AG09309 (cell line): ENCODE measurements around the gene MILR1.

Experiments used
- DNase-seq: peaks from one replicate; pipeline ENCODE4 v3.0.0-alpha.2; 2010; ENCODE audit warnings: low read depth
- H3K4me3 ChIP-seq: 2 replicates; pipeline ENCODE4 v1.5.1; 2011; ENCODE audit warnings: mild to moderate bottlenecking, low read depth, low read length, moderate library complexity; ENCODE audit not compliant: control insufficient read depth
- CTCF ChIP-seq: IDR thresholded peaks from 2 replicates; pipeline ENCODE4 v1.5.1; 2011; ENCODE audit warnings: mild to moderate bottlenecking, low read depth, low read length, inconsistent platforms; ENCODE audit not compliant: insufficient read depth, control insufficient read depth; ENCODE audit errors: missing control alignments

The MILR1 gene

GRCh38 chr17:64442541-64442971, 6.4 kb upstream of the MILR1 start:
- H3K4me3 ChIP-seq = no peak overlapping the region
- no peak for TF ChIP-seq CTCF
- no peak for DNase-seq

- H3K4me3 ChIP-seq = no peak overlapping the region
- no peak for TF ChIP-seq CTCF
- no peak for DNase-seq
Observed at GRCh38 chr17:64443086-64443760, 5.7 kb upstream of the MILR1 start.

- TF ChIP-seq CTCF = no peak
- no peak for DNase-seq
- no peak overlapping the region for H3K4me3 ChIP-seq
Observed at GRCh38 chr17:64447526-64447925, 1.4 kb upstream of the MILR1 start.

GRCh38 chr17:64449545-64449944, 630 bp downstream of the MILR1 start:
- DNase-seq = no peak
- no peak overlapping the region for H3K4me3 ChIP-seq
- no peak for TF ChIP-seq CTCF

GRCh38 chr17:64455993-64456885, 7.3 kb downstream of the MILR1 start:
- no peak overlapping the region for H3K4me3 ChIP-seq
- TF ChIP-seq CTCF = no peak
- DNase-seq = no peak

GRCh38 chr17:64457156-64457555, 8.2 kb downstream of the MILR1 start:
- TF ChIP-seq CTCF = no peak
- no peak overlapping the region for H3K4me3 ChIP-seq
- no peak for DNase-seq
